Measurements from ENCODE around the gene PCDHGB1.

DNA sequence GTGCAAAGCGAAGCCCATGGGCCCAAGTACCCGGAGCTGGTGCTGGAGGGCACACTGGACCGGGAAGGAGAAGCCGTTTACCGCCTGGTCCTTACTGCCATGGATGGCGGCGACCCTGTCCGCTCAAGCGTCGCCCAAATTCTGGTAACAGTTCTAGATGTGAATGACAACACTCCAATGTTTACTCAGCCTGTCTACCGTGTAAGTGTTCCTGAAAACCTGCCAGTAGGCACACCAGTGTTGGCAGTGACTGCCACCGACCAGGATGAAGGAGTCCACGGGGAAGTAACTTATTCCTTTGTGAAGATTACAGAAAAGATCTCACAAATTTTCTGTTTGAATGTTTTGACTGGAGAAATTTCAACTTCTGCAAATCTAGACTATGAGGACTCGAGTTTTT lies 24.7 kb downstream of the PCDHGB1 start:
- TF ChIP-seq, protein P1, sequence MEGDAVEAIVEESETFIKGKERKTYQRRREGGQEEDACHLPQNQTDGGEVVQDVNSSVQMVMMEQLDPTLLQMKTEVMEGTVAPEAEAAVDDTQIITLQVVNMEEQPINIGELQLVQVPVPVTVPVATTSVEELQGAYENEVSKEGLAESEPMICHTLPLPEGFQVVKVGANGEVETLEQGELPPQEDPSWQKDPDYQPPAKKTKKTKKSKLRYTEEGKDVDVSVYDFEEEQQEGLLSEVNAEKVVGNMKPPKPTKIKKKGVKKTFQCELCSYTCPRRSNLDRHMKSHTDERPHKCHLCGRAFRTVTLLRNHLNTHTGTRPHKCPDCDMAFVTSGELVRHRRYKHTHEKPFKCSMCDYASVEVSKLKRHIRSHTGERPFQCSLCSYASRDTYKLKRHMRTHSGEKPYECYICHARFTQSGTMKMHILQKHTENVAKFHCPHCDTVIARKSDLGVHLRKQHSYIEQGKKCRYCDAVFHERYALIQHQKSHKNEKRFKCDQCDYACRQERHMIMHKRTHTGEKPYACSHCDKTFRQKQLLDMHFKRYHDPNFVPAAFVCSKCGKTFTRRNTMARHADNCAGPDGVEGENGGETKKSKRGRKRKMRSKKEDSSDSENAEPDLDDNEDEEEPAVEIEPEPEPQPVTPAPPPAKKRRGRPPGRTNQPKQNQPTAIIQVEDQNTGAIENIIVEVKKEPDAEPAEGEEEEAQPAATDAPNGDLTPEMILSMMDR (IDR thresholded peaks at IDR 0.05): no peak
- TF ChIP-seq POLR2A (IDR thresholded peaks at IDR 0.05): no peak

All from esophagus squamous epithelium (tissue), 4 donors.